LNCAP (cell line): ENCODE data around the gene ORAI2.

Experiments used
- TF ChIP-seq, protein P1 (sequence below): fragments of 450-650 bp; IDR thresholded peaks from 2 replicates; pipeline ENCODE4 v1.5.1; 2017; ENCODE audit warnings: mild to moderate bottlenecking

ORAI2 gene

DNA sequence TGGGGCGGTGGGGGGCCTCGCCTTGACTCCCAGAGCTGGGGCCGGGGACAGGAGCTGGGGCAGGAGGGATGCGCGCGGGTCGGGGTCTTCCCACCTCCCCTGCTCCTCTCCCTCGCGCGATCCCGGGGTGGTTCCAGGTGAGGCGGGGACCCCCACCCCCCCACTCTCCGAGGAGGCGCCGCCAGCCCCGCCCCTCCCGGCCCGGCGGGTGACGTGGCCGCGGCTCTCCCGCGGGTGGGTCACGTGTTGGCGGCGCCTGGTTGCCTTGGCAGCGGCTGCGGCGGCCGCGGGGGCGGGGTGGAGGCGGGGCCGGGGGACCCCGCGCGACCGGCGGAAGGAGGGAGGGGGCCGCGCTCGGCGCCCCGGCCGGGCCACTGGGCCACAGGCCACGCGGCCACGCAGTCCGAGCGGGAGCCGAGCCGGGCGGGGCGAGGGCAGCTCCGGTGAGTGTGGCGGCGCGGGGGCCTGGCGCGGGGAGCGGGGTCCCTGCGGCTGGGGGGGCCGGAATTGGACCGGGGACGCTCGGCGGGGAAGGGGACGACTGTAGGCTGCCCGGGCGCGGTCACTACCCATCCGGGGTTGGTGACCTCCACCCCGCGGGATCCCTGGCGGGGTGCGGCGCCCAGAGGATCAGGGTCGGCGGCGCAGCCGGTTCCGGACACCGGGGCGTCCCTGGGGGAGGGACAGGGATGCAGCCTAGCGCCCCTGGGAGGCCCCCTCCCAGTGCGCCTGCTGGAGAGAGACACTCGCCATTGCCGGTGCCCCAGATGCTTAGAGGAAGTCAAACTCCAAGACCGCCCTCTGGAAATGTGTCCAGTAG, at the start of gene ORAI2:
Gene ORAI2 (plus strand): TSS at position 357 of the 820 bp plus-strand sequence. CDS start 5,382 bp downstream, outside the sequence.
- TF ChIP-seq, protein P1, sequence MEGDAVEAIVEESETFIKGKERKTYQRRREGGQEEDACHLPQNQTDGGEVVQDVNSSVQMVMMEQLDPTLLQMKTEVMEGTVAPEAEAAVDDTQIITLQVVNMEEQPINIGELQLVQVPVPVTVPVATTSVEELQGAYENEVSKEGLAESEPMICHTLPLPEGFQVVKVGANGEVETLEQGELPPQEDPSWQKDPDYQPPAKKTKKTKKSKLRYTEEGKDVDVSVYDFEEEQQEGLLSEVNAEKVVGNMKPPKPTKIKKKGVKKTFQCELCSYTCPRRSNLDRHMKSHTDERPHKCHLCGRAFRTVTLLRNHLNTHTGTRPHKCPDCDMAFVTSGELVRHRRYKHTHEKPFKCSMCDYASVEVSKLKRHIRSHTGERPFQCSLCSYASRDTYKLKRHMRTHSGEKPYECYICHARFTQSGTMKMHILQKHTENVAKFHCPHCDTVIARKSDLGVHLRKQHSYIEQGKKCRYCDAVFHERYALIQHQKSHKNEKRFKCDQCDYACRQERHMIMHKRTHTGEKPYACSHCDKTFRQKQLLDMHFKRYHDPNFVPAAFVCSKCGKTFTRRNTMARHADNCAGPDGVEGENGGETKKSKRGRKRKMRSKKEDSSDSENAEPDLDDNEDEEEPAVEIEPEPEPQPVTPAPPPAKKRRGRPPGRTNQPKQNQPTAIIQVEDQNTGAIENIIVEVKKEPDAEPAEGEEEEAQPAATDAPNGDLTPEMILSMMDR, result no peak

DNA sequence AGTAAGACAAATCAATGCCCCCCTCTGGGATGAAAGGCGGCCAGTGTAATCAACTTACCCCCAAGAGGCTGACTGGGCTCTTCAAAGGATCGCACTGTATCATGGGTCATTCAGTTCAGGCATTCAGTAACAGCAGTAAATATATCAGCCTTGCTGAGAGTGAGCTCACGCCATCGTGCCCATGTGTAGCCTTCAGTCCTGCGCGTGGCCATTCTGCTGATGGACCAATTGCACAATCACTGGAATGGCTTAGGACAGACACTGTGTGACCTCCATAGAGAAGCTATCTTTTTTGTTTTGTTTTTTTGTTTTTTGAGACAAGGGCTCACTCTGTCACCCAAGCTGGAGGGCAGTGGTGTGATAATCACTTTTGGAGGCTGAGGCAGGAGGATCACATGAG, 46.3 kb upstream of the ORAI2 start:
- TF ChIP-seq, protein P1, result no peak

DNA sequence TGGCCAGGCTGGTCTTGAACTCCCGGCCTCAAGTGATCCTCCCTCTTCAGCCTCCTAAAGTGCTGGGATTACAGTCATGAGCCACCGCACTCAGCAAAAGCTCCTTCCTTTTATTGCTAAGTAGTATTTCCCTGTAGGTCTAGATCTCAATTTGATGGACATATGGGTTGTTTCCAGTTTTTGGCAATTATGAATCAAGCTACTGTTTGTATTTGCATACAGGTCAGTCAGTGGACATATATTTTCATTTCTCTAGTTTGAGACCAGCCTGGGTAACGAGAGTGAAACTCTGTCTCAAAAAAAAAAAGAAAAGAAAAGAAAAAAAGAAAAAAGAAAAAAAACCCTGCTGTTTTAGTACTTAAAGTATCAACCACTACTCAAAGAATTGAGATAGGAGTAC, 43.6 kb upstream of the ORAI2 start:
- TF ChIP-seq, protein P1, result no peak

DNA sequence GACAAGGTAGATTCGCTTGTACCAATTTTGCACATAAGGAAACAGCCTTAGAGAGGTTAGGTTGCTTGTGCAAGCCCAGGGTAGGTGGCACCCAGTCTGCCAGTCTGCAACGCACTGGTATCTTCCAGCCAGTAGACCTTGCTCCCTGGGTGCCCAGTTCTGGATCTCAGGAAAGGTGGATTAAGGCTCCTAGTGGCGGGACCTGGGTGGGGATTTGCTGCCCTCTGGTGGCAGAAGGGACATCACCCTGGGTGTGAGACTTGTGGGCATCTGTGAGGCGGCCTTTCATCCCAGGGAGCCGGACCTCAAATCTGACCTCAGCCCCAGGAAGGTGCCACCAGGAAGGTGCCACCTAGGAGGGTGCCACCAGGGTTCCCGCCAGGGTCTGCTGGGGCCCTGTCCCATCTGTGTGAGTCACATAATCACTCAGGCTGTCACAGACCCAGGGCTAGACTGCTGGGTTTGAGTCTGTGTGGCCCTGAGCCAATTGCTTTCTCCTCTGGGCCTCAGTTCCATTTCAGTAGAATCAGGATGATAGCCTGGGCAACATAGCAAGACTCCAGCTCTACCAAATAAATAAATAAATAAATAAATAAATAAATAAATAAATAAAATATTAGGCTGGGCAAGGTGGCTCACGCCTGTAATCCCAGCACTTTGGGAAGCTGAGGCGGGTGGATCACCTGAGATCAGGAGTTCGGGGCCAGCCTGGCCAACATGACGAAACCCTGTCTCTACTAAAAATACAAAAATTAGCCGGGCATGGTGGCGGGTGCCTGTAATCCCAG, 42.5 kb upstream of the ORAI2 start:
- TF ChIP-seq, protein P1, result peak; percentile 91

DNA sequence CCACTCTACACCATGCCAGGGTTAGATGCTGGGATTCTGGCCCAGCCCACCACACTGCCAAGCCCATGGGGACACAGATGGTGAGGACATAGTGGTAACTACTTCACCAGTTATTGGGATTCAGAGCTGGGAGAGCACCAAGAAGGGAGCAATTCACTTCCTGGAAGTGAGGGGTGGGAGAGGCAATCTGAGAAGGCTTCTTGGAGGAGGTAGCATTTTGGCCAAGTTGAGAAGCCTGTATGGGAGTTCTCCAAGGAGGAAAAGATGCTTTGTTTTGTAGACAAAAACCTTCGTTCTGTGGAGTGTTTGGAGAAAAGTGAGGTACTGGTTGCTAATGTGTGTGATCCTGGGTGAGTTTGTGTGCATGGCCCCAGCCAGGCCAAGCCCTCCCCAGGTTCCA, 41.0 kb upstream of the ORAI2 start:
- TF ChIP-seq, protein P1, result no peak

DNA sequence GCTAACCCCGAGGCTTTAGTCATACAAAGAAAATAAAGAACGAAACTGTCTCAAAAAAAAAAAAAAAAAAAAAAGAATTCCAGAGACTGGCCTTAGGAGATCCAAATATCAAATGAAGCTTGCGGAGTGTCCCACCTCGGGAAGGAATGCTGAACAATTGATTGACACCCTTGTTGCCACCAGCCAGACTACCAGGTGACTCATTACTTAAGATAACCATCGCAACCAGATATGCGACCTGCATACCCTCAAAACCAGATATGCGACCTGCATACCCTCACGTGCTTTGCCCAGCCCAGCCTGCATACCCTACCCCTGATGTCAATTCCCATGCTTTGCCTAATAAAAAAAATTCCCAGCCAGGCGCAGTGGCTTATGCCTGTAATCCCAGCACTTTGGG, 39.9 kb upstream of the ORAI2 start:
- TF ChIP-seq, protein P1, result no peak

DNA sequence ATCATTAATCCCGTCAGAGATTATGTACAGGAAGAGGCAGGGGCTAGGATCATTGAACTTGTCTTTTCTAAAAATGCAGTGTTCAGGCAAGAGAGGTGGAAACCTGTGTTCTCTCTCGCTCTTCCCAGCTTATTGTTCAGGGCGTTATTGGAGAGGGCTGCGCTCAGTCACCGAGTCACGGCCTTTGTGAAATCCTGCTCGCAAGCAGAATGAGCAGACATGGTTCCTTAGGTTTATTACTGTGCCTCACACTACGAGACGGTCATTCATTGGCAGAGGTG, 37.8 kb upstream of the ORAI2 start:
- TF ChIP-seq, protein P1, result no peak
